ENCODE data around the gene RAB3IL1.

- TF ChIP-seq CTCF (IDR thresholded peaks at IDR 0.05; ENCODE audit: borderline replicate concordance, extremely low read depth, low read length, poor library complexity, severe bottlenecking) (no peak), EZH2 (IDR thresholded peaks at IDR 0.05; ENCODE audit: borderline replicate concordance, low read depth, low read length, severe bottlenecking) (no peak)
Observed at GRCh38 chr11:61966734-61967115, 49.4 kb upstream of the RAB3IL1 start.
